ENCODE results near the gene LOC101059915.

LOC101059915 gene

DNA sequence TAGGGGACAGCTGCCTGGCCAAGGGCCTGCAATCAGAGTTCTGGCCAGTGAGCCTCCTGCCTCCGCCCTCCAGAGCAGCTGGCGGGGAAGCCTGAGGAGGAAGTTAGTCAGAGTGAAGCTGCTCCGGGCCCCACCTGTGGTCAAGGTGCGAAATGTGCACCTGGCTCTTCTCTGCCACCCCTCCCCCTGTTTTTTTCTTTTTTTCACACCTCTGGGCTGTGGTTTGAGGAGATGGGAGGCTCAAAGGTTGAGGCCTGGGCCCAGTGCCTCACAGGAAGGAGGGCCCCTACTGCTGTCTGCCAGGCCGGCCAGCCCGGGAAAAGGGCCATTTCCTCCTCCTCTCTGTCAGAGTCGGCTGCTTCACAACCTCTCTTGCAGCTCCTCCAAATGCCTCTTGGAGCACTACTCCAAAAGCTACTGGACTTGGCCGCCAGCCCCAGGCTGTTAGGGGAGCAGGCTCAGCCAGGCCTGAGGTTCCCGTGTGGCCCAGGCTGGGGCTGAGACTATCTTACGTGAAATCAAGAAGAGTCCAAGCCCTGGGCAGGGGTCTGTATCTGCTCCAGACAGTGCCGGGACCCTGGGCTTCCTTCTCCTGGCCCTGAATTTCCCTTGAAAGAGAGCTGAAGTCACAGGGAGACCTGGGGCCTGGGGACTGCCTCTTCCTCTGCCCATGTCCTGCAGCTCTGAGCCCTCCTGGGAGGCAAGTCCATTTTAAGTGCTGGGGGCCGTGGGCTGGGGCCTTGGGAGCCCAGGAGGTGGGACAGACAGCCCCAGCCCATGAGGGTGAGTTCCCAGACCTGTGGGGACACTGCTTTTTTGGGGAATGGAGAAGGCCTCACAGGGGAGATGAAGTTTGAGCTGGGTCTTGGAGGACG, 44.5 kb upstream of the LOC101059915 start:
- no peaks in the 10 kb centered on the region for H3K27me3 ChIP-seq (ENCODE audit: control insufficient read depth in 4 of 4, insufficient read depth in 4 of 4, low read length in 3 of 4)
- TF ChIP-seq FOXA2 (IDR thresholded peaks at IDR 0.05) (no peak), YY1 (IDR thresholded peaks at IDR 0.05) (no peak)
- TF ChIP-seq, protein P1, sequence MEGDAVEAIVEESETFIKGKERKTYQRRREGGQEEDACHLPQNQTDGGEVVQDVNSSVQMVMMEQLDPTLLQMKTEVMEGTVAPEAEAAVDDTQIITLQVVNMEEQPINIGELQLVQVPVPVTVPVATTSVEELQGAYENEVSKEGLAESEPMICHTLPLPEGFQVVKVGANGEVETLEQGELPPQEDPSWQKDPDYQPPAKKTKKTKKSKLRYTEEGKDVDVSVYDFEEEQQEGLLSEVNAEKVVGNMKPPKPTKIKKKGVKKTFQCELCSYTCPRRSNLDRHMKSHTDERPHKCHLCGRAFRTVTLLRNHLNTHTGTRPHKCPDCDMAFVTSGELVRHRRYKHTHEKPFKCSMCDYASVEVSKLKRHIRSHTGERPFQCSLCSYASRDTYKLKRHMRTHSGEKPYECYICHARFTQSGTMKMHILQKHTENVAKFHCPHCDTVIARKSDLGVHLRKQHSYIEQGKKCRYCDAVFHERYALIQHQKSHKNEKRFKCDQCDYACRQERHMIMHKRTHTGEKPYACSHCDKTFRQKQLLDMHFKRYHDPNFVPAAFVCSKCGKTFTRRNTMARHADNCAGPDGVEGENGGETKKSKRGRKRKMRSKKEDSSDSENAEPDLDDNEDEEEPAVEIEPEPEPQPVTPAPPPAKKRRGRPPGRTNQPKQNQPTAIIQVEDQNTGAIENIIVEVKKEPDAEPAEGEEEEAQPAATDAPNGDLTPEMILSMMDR (IDR thresholded peaks at IDR 0.05; ENCODE audit: low read depth, low read length, missing input control): peak; percentile 9
- TF ChIP-seq, protein P2, sequence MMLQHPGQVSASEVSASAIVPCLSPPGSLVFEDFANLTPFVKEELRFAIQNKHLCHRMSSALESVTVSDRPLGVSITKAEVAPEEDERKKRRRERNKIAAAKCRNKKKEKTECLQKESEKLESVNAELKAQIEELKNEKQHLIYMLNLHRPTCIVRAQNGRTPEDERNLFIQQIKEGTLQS (IDR thresholded peaks at IDR 0.05): no peak
- no peak overlapping the region for H3K9ac ChIP-seq (ENCODE audit: low read depth in 1 of 2, low read length in 2 of 2)
- H3K4me1 ChIP-seq (ENCODE audit: control insufficient read depth in 4 of 4, insufficient read depth in 4 of 4, low read length in 3 of 4): peaks cover 0 to 5% (median 1%) of the 10 kb centered on the region in 4 donors
- H3K36me3 ChIP-seq (ENCODE audit: control insufficient read depth in 4 of 4, insufficient read depth in 3 of 4, low read depth in 1 of 4, low read length in 3 of 4): no peaks in the 10 kb centered on the region
- peaks cover 0 to 3% (median 0%) of the 10 kb centered on the region in 4 donors for H3K9me3 ChIP-seq (ENCODE audit: control insufficient read depth in 4 of 4, low read length in 3 of 4)
- no peak overlapping the region for H3K4me3 ChIP-seq (ENCODE audit: low read depth in 1 of 3, low read length in 3 of 3)
- WGBS: 55% methylated on average over 13 of the region's 13 CpGs
- no peak overlapping the region for H3K27ac ChIP-seq (ENCODE audit: low read depth in 1 of 2, low read length in 2 of 2)
- DNase-seq (ENCODE audit: low spot score): no peak

DNA sequence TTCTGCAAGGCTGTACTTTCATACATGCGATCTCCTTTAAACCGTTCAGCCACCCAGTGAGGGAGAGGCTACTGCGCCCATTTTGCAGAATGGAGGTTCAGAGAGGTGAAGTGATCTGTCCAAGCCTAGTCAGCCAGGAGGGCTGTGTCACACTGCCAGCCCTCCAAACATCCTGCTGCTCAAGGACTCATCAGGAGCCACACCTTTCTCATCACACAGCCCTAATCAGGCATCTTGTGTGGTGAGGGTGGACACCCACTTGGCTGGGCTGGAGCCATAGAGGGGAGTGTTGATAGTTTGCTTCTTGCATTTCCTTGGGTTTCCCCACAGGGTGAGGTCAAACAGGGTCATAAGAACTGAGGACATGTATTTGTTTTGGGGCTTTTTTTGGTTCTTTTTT, 43.6 kb upstream of the LOC101059915 start:
- no peak for TF ChIP-seq RAD21 (IDR thresholded peaks at IDR 0.05)
- TF ChIP-seq HNF4G (IDR thresholded peaks at IDR 0.05): no peak
- Histone ChIP-seq H3K4me3 (ENCODE audit: low read depth in 1 of 3, low read length in 3 of 3) (no peak overlapping the region), H3K9me3 (ENCODE audit: control insufficient read depth in 4 of 4, low read length in 3 of 4) (peaks cover 0 to 3% (median 0%) of the 10 kb centered on the region in 4 donors), H3K27me3 (ENCODE audit: control insufficient read depth in 4 of 4, insufficient read depth in 4 of 4, low read length in 3 of 4) (no peaks in the 10 kb centered on the region), H3K9ac (ENCODE audit: low read depth in 1 of 2, low read length in 2 of 2) (no peak overlapping the region), H3K36me3 (ENCODE audit: control insufficient read depth in 4 of 4, insufficient read depth in 3 of 4, low read depth in 1 of 4, low read length in 3 of 4) (no peaks in the 10 kb centered on the region), H3K27ac (ENCODE audit: low read depth in 1 of 2, low read length in 2 of 2) (no peak overlapping the region), H3K4me1 (ENCODE audit: control insufficient read depth in 4 of 4, insufficient read depth in 4 of 4, low read length in 3 of 4) (peaks cover 0 to 2% (median 0%) of the 10 kb centered on the region in 4 donors)
- 85% methylated on average over 3 of the region's 3 CpGs for WGBS
- DNase-seq (ENCODE audit: low spot score): no peak

DNA sequence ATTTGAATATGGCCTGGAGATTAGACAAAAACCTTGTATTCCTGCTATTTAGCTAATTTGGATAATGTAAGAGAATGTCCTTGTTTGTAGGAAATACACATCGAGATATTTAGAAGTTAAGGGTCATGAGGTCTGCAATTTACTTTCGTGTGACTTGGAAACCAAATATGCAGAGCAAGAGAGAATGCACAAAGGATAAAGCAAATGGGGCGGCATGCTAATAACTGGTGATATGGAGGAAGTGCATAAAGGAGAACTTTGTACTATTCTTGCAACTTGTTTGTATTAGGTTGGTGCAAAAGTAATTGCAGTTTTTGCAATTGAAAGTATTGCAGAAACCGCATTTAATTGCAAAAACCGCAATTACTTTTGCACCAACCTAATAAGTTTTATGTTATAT, 41.9 kb upstream of the LOC101059915 start:
- H3K9ac ChIP-seq (ENCODE audit: low read depth in 1 of 2, low read length in 2 of 2): no peak overlapping the region
- H3K4me1 ChIP-seq (ENCODE audit: control insufficient read depth in 4 of 4, insufficient read depth in 4 of 4, low read length in 3 of 4): peaks cover 0 to 2% (median 0%) of the 10 kb centered on the region in 4 donors
- no peak for DNase-seq (ENCODE audit: low spot score)
- WGBS: 82% methylated on average over 5 of the region's 5 CpGs
- H3K27me3 ChIP-seq (ENCODE audit: control insufficient read depth in 4 of 4, insufficient read depth in 4 of 4, low read length in 3 of 4): no peaks in the 10 kb centered on the region
- H3K9me3 ChIP-seq (ENCODE audit: control insufficient read depth in 4 of 4, low read length in 3 of 4): peaks cover 0 to 3% (median 0%) of the 10 kb centered on the region in 4 donors
- no peak overlapping the region for H3K27ac ChIP-seq (ENCODE audit: low read depth in 1 of 2, low read length in 2 of 2)
- no peaks in the 10 kb centered on the region for H3K36me3 ChIP-seq (ENCODE audit: control insufficient read depth in 4 of 4, insufficient read depth in 3 of 4, low read depth in 1 of 4, low read length in 3 of 4)
- no peak overlapping the region for H3K4me3 ChIP-seq (ENCODE audit: low read depth in 1 of 3, low read length in 3 of 3)
- TF ChIP-seq, protein P3, sequence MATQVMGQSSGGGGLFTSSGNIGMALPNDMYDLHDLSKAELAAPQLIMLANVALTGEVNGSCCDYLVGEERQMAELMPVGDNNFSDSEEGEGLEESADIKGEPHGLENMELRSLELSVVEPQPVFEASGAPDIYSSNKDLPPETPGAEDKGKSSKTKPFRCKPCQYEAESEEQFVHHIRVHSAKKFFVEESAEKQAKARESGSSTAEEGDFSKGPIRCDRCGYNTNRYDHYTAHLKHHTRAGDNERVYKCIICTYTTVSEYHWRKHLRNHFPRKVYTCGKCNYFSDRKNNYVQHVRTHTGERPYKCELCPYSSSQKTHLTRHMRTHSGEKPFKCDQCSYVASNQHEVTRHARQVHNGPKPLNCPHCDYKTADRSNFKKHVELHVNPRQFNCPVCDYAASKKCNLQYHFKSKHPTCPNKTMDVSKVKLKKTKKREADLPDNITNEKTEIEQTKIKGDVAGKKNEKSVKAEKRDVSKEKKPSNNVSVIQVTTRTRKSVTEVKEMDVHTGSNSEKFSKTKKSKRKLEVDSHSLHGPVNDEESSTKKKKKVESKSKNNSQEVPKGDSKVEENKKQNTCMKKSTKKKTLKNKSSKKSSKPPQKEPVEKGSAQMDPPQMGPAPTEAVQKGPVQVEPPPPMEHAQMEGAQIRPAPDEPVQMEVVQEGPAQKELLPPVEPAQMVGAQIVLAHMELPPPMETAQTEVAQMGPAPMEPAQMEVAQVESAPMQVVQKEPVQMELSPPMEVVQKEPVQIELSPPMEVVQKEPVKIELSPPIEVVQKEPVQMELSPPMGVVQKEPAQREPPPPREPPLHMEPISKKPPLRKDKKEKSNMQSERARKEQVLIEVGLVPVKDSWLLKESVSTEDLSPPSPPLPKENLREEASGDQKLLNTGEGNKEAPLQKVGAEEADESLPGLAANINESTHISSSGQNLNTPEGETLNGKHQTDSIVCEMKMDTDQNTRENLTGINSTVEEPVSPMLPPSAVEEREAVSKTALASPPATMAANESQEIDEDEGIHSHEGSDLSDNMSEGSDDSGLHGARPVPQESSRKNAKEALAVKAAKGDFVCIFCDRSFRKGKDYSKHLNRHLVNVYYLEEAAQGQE (IDR thresholded peaks at IDR 0.05): no peak
- no peak for TF ChIP-seq YY1 (IDR thresholded peaks at IDR 0.05)
- TF ChIP-seq RAD21 (IDR thresholded peaks at IDR 0.05): no peak
- TF ChIP-seq SP1 (IDR thresholded peaks at IDR 0.05): no peak
- TF ChIP-seq RXRA (IDR thresholded peaks at IDR 0.05): no peak
- TF ChIP-seq, protein P4, sequence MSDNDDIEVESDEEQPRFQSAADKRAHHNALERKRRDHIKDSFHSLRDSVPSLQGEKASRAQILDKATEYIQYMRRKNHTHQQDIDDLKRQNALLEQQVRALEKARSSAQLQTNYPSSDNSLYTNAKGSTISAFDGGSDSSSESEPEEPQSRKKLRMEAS (IDR thresholded peaks at IDR 0.05): no peak
- no peak for TF ChIP-seq HNF4A (conservative IDR thresholded peaks at IDR 0.05)
- no peak for TF ChIP-seq JUND (IDR thresholded peaks at IDR 0.05)
- no peak for TF ChIP-seq GABPA (IDR thresholded peaks at IDR 0.05 in 1 of 2, conservative IDR thresholded peaks at IDR 0.05 in 1 of 2)
- TF ChIP-seq, protein P1 (IDR thresholded peaks at IDR 0.05; ENCODE audit: low read depth, low read length, missing input control): no peak
- TF ChIP-seq, protein P5, sequence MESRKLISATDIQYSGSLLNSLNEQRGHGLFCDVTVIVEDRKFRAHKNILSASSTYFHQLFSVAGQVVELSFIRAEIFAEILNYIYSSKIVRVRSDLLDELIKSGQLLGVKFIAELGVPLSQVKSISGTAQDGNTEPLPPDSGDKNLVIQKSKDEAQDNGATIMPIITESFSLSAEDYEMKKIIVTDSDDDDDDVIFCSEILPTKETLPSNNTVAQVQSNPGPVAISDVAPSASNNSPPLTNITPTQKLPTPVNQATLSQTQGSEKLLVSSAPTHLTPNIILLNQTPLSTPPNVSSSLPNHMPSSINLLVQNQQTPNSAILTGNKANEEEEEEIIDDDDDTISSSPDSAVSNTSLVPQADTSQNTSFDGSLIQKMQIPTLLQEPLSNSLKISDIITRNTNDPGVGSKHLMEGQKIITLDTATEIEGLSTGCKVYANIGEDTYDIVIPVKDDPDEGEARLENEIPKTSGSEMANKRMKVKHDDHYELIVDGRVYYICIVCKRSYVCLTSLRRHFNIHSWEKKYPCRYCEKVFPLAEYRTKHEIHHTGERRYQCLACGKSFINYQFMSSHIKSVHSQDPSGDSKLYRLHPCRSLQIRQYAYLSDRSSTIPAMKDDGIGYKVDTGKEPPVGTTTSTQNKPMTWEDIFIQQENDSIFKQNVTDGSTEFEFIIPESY (IDR thresholded peaks at IDR 0.05): no peak
- TF ChIP-seq FOXA1 (IDR thresholded peaks at IDR 0.05): no peak
- no peak for TF ChIP-seq HNF4G (IDR thresholded peaks at IDR 0.05)
- no peak for TF ChIP-seq NR2F2 (IDR thresholded peaks at IDR 0.05)
- no peak for TF ChIP-seq EGR1 (IDR thresholded peaks at IDR 0.05; ENCODE audit: low read depth in 2 of 2)

Measured in liver (tissue), 8 donors.